ENCODE data around the gene ROBO1.

ROBO1 gene

DNA sequence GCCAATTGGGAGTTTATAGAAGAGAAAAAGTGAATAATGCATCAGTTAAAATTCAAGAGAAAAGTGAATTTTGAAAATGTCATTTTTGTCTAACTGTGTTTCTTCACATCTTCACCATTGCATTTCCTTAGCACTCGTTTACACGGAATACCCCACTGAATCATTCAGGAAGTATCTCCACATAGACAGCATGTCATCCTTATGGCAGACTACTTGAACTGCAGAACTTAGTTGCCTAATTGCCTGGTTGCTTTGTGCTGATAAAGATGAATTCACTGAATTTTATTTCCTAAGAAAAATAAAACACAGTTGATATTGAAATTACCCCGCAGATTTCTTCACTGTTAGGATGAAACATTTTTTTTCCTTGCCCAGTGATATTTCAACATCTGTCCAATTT lies 627.1 kb downstream of the ROBO1 start:
- Mint-ChIP-seq H3K9me3 (peaks cover 7% of the 10 kb centered on the region), H3K4me1 (ENCODE audit: low read depth) (no peaks in the 10 kb centered on the region), H3K27me3 (no peaks in the 10 kb centered on the region), H3K36me3 (ENCODE audit: low read depth) (no peaks in the 10 kb centered on the region), H3K4me3 (no peak overlapping the region), H3K27ac (no peak overlapping the region)
- DNase-seq, result no peak

DNA sequence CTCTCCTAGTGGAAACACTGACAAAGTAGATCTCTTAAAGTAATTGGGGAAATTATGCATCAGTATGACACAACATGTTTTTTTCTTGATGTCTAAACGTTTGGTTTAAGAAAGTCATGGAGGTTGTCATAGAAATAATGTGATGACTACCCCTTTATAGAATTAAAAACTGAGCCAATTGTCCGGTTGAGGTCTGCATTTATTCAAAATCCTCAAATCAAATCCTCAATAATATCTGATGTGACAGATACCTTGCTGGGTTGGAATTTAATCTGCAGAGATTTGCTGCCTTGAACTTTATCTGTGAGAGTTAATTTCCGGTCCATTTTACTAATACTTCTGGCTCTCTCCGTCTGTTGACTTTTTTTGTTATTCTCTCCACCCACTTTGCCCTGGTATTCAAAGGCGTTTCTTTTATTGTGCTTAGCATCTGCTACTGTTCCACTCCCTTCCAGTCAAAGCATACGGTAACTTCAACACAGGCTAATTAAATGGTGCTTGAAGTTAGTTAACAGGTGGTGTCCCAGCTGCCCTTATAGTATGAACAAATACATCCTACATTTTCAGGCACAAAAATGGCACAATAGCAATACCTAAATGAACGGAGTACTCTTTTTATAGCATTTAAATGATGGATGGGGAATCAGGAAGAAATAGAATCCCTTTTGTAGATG lies 628.3 kb downstream of the ROBO1 start:
- H3K27ac Mint-ChIP-seq, result no peak overlapping the region
- peaks cover 9% of the 10 kb centered on the region for H3K9me3 Mint-ChIP-seq

GRCh38 chr3:79125313-79125984 lies 642.3 kb downstream of the ROBO1 start:
- H3K27ac Mint-ChIP-seq, result no peak overlapping the region
- H3K4me1 Mint-ChIP-seq (ENCODE audit: low read depth), result no peaks in the 10 kb centered on the region
- DNase-seq, result no peak
- peaks cover 13% of the 10 kb centered on the region for H3K9me3 Mint-ChIP-seq
- no peaks in the 10 kb centered on the region for H3K27me3 Mint-ChIP-seq
- no peaks in the 10 kb centered on the region for H3K36me3 Mint-ChIP-seq (ENCODE audit: low read depth)
- no peak overlapping the region for H3K4me3 Mint-ChIP-seq

More for the DNA sequence above, 628.3 kb downstream of the ROBO1 start:
- Mint-ChIP-seq H3K4me1 (ENCODE audit: low read depth) (no peaks in the 10 kb centered on the region), H3K4me3 (no peak overlapping the region), H3K27me3 (no peaks in the 10 kb centered on the region), H3K36me3 (ENCODE audit: low read depth) (no peaks in the 10 kb centered on the region)
- DNase-seq, result no peak

DNA sequence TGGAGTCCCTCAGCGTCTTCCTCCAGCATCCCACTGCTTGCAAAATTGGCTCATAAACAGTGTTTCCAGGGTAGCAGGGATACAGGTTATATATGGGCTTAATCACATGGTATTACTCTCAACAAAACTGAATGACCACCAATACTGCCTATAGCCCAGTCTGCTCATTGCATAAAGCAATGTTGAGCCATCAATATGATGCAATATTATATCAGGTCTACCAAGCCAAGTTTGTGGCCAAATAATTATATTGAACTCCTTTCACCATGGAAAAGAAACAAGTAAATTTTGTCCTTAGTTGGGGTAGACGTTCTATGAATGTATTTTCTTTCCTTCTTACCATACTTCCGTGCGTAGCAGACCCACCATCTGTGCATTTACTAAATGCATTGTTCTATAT lies 652.3 kb downstream of the ROBO1 start:
- H3K36me3 Mint-ChIP-seq (ENCODE audit: low read depth), result no peaks in the 10 kb centered on the region
- no peak overlapping the region for H3K4me3 Mint-ChIP-seq
- no peaks in the 10 kb centered on the region for H3K27me3 Mint-ChIP-seq
- no peaks in the 10 kb centered on the region for H3K4me1 Mint-ChIP-seq (ENCODE audit: low read depth)
- no peak for DNase-seq
- peaks cover 8% of the 10 kb centered on the region for H3K9me3 Mint-ChIP-seq
- H3K27ac Mint-ChIP-seq, result no peak overlapping the region

DNA sequence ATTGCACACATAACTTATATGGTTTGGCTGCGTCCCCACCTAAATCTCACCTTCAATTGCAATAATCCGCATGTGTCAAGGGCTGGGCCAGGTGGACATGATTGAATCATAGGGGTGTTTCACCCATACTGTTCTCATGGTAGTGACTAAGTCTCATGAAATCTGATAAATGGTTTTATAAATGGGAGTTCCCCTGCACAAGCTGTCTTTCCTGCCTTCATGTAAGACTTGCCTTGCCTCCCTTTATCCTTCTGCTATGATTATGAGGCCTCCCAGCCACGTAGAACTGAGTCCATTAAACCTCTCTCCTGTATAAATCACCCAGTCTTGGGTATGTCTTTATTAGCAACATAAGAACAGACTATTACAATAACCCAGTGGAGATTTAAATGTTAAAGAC lies 653.9 kb downstream of the ROBO1 start:
- DNase-seq, result no peak
- Mint-ChIP-seq H3K4me1 (ENCODE audit: low read depth) (no peaks in the 10 kb centered on the region), H3K27ac (no peak overlapping the region), H3K4me3 (no peak overlapping the region), H3K36me3 (ENCODE audit: low read depth) (no peaks in the 10 kb centered on the region), H3K27me3 (no peaks in the 10 kb centered on the region), H3K9me3 (peaks cover 11% of the 10 kb centered on the region)

DNA sequence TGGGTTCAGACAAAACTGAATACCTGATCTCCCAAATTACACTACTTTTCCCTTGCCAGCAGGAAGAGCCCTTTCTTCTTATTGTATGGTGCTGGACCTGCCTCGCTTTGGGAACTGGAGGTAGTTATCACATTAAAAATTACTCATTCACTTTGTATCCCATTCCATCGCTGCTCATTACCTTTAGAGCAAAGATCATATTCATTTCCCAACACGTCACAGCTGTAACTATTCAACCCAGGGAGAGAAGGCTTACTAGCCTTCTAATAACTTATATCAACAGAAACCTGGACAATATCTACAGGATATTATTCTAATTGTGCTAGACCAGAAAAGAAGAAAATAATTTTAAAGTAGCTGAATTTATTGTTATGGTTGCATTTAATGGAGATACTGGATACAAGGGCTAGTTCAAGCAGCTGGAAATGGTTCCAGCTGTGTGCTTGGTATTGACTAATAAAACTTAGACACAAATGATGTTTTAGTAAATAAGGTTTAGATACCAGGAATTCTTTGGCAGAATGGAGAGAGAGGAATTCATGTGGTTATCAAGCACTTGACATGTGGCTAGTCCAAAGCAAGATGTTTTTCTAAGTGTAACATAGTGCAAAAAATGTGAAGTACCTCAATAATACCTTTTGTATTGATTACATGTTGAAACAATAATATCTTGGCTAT lies 656.3 kb downstream of the ROBO1 start:
- no peak overlapping the region for H3K4me3 Mint-ChIP-seq
- H3K27ac Mint-ChIP-seq, result no peak overlapping the region
- no peaks in the 10 kb centered on the region for H3K36me3 Mint-ChIP-seq (ENCODE audit: low read depth)
- H3K27me3 Mint-ChIP-seq, result no peaks in the 10 kb centered on the region
- no peaks in the 10 kb centered on the region for H3K4me1 Mint-ChIP-seq (ENCODE audit: low read depth)
- DNase-seq, result no peak
- peaks cover 11% of the 10 kb centered on the region for H3K9me3 Mint-ChIP-seq

GRCh38 chr3:79109754-79110153 lies 658.0 kb downstream of the ROBO1 start:
- no peak for DNase-seq
- Mint-ChIP-seq H3K4me3 (no peak overlapping the region), H3K36me3 (ENCODE audit: low read depth) (no peaks in the 10 kb centered on the region)

DNA sequence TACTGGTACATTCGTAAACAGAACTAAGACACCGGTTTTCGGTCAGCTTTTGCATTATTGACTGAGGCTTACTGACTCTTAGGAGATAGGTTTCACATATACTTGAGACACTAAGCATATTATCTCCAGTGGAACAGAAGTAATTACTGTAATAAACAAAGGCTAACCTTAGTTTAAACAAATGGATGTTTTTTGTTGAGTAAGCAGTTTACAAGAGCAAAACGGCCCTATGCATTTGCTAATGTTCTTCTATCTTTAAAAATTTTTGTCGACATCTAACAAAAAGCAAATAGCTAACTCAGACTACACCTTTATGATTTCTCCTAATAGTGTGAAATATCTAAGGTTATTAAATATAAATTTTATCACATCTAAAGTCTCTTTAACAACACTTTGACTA lies 664.5 kb downstream of the ROBO1 start:
- Mint-ChIP-seq H3K4me1 (ENCODE audit: low read depth) (no peaks in the 10 kb centered on the region), H3K9me3 (peaks cover 8% of the 10 kb centered on the region), H3K36me3 (ENCODE audit: low read depth) (no peaks in the 10 kb centered on the region), H3K4me3 (no peak overlapping the region), H3K27me3 (no peaks in the 10 kb centered on the region), H3K27ac (no peak overlapping the region)
- DNase-seq, result no peak

More at GRCh38 chr3:79109754-79110153, 658.0 kb downstream of the ROBO1 start:
- H3K27ac Mint-ChIP-seq, result no peak overlapping the region
- H3K27me3 Mint-ChIP-seq, result no peaks in the 10 kb centered on the region
- peaks cover 5% of the 10 kb centered on the region for H3K9me3 Mint-ChIP-seq
- H3K4me1 Mint-ChIP-seq (ENCODE audit: low read depth), result no peaks in the 10 kb centered on the region

- Mint-ChIP-seq H3K4me1 (ENCODE audit: low read depth) (no peaks in the 10 kb centered on the region), H3K4me3 (no peak overlapping the region), H3K27me3 (no peaks in the 10 kb centered on the region), H3K36me3 (ENCODE audit: low read depth) (no peaks in the 10 kb centered on the region), H3K9me3 (peaks cover 12% of the 10 kb centered on the region), H3K27ac (no peak overlapping the region)
- DNase-seq, result no peak
These were observed 669.7 kb downstream of the ROBO1 start for GRCh38 chr3:79097964-79098660.

DNA sequence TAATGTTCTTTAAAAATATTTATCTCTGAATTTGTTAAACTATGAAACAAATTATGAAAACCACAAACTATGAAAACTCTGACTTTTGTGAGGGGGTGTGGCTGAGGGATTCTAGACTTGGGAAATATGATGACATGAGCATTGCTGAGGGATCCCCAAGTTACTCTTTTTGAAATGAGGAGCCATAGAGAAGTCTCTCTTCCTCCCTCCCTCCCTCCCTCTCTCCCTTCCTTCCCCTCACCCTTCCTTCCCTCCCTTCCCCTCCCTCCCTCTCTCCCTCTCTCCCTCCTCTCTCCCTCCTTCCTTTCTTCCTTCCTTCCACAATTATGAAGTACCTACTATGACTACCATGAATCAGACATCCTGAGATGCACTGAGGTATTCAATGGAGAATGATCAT lies 673.1 kb downstream of the ROBO1 start:
- no peaks in the 10 kb centered on the region for H3K36me3 Mint-ChIP-seq (ENCODE audit: low read depth)
- DNase-seq, result no peak
- H3K27me3 Mint-ChIP-seq, result no peaks in the 10 kb centered on the region
- peaks cover 13% of the 10 kb centered on the region for H3K9me3 Mint-ChIP-seq
- no peaks in the 10 kb centered on the region for H3K4me1 Mint-ChIP-seq (ENCODE audit: low read depth)
- no peak overlapping the region for H3K4me3 Mint-ChIP-seq
- H3K27ac Mint-ChIP-seq, result no peak overlapping the region

- Mint-ChIP-seq H3K4me1 (ENCODE audit: low read depth) (no peaks in the 10 kb centered on the region), H3K27me3 (no peaks in the 10 kb centered on the region)
These were observed 681.3 kb downstream of the ROBO1 start for GRCh38 chr3:79086514-79086913.

DNA sequence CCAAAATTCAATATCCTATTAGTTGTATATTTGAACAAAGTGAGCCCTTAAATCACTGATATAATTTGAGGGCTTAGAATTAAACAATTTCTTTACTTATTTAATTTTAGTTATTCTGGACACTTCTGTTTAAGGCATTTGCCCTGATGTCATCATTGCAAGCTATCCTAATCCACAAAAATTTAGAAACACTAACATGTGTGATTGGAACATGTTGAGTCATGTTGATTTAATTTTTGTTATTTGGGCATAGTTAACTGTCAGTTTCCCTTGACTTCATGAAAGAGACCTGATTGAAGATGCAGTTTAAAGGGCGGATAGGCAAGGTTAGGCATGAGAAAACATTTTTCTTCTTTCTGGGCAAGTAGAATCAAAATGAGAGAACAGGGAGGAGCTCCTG lies 682.6 kb downstream of the ROBO1 start:
- no peaks in the 10 kb centered on the region for H3K9me3 Mint-ChIP-seq
- no peak overlapping the region for H3K27ac Mint-ChIP-seq
- H3K4me3 Mint-ChIP-seq, result no peak overlapping the region
- H3K27me3 Mint-ChIP-seq, result no peaks in the 10 kb centered on the region
- no peaks in the 10 kb centered on the region for H3K4me1 Mint-ChIP-seq (ENCODE audit: low read depth)
- DNase-seq, result no peak
- no peaks in the 10 kb centered on the region for H3K36me3 Mint-ChIP-seq (ENCODE audit: low read depth)

More at GRCh38 chr3:79086514-79086913, 681.3 kb downstream of the ROBO1 start:
- Mint-ChIP-seq H3K9me3 (peaks cover 3% of the 10 kb centered on the region), H3K4me3 (no peak overlapping the region), H3K27ac (no peak overlapping the region), H3K36me3 (ENCODE audit: low read depth) (no peaks in the 10 kb centered on the region)
- DNase-seq, result no peak

DNA sequence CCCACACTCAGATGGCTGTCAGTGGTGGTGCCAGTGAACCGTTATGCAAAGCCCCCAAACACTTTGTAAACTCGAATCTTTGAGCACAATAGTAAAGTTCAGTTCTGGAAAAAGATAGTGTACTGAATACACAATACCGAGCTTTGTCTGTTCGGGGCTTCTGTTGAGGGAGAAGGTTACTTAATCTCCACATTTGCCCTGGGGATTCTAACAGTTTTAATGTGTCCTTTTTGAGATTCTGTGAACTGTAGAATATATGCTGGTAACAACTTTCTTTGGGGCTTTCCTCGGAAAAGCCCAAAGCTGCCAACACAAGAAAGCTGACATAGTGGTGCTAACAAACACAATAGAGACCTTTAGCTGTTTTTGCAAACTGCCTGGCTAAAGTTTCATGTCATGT lies 686.5 kb downstream of the ROBO1 start:
- no peaks in the 10 kb centered on the region for H3K4me1 Mint-ChIP-seq (ENCODE audit: low read depth)
- no peak overlapping the region for H3K27ac Mint-ChIP-seq

DNA sequence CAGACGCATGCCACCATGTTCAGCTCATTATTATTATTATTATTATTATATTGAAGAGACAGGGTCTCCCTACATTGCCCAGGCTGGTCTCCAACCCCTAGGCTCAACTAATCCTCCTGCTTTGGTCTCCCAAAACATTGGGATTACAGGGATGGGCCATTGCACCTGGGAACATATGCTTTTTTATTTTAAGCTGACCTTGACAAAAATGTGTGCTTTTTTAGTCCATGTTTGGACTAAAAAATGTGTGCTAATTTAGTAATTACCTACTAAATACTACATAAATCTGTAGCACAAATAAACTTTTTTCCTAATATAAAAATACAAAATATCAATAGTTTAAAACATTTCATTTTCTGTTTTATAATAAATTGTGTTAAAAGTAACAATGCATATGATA lies 693.2 kb downstream of the ROBO1 start:
- H3K36me3 Mint-ChIP-seq (ENCODE audit: low read depth), result no peaks in the 10 kb centered on the region
- H3K4me3 Mint-ChIP-seq, result no peak overlapping the region
- no peak overlapping the region for H3K27ac Mint-ChIP-seq

More for the DNA sequence above, 686.5 kb downstream of the ROBO1 start:
- H3K27me3 Mint-ChIP-seq, result no peaks in the 10 kb centered on the region
- H3K9me3 Mint-ChIP-seq, result no peaks in the 10 kb centered on the region
- DNase-seq, result no peak
- no peak overlapping the region for H3K4me3 Mint-ChIP-seq
- H3K36me3 Mint-ChIP-seq (ENCODE audit: low read depth), result no peaks in the 10 kb centered on the region

More for the DNA sequence above, 693.2 kb downstream of the ROBO1 start:
- Mint-ChIP-seq H3K4me1 (ENCODE audit: low read depth) (no peaks in the 10 kb centered on the region), H3K9me3 (peaks cover 14% of the 10 kb centered on the region), H3K27me3 (no peaks in the 10 kb centered on the region)
- no peak for DNase-seq

Measured in activated T-cell treated with anti-CD3 and anti-CD28 coated beads, Interleukin-2, amount 50 U/mL, for 24 hours (primary cell).